ENCODE measurements around the gene ADH4. TPM values are rescaled to one million over a fixed set of nuclear protein-coding genes. Genes with fewer than 3 reads are reported as not detected.

ADH4 gene
- total RNA-seq, 1 experiment from 2014 or later = not detected

DNA sequence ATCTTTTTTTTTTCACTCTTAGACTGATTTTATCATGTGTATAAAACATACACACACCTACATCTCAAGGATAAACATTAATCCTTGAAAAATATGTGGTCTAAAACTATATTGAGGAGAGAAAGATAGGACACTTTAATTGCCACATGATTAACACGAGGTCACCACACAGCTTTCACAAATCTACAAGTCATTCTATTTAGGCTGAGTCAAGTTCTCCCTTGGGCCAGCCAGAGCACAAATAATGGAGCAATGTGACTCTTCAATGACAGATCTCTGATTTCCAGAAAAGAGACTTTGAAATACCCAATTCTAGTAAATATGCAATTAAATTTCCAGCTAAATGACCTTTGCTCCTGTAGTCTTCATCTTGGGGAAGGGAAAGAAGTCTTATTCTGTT, 12.9 kb upstream of the ADH4 start:
- no peak overlapping the region for H3K27ac ChIP-seq (ENCODE audit: low read depth, low read length, poor library complexity, severe bottlenecking)
- no peaks in the 10 kb centered on the region for H3K36me3 ChIP-seq (ENCODE audit: insufficient read depth, low read length, poor library complexity, severe bottlenecking)
- no peak overlapping the region for H3K4me3 ChIP-seq (ENCODE audit: low read depth, low read length, poor library complexity, severe bottlenecking)
- CTCF ChIA-PET = no interaction called here
- no peaks in the 10 kb centered on the region for H3K9me3 ChIP-seq (ENCODE audit: low read depth, low read length, poor library complexity, severe bottlenecking)
- TF ChIP-seq CTCF (conservative IDR thresholded peaks at IDR 0.05; ENCODE audit: low read depth, low read length) = no peak
- no peak for TF ChIP-seq EZH2 (IDR thresholded peaks at IDR 0.05; ENCODE audit: borderline replicate concordance, low read depth, low read length, poor library complexity, severe bottlenecking)
- no peaks in the 10 kb centered on the region for H3K4me1 ChIP-seq (ENCODE audit: insufficient read depth, low read length, poor library complexity, severe bottlenecking)
- POLR2A ChIA-PET (ENCODE audit: low non-redundant PET) = no interaction called here
- no peak for DNase-seq (ENCODE audit: low spot score)
- BruUV-seq (replicated peaks) = no TSS peak
- intact Hi-C loops (cut with micrococcal nuclease; ENCODE audit: unreplicated experiment) = no loop called here
- H3K27me3 ChIP-seq (replicated peaks; ENCODE audit: insufficient read depth, low read depth, low read length, poor library complexity) = no peaks in the 10 kb centered on the region

- H3K27ac ChIP-seq (ENCODE audit: low read depth, low read length, poor library complexity, severe bottlenecking) = no peak overlapping the region
- no peaks in the 10 kb centered on the region for H3K36me3 ChIP-seq (ENCODE audit: insufficient read depth, low read length, poor library complexity, severe bottlenecking)
- CTCF ChIA-PET = no interaction called here
- no peaks in the 10 kb centered on the region for H3K9me3 ChIP-seq (ENCODE audit: low read depth, low read length, poor library complexity, severe bottlenecking)
- TF ChIP-seq CTCF (conservative IDR thresholded peaks at IDR 0.05; ENCODE audit: low read depth, low read length) (no peak), EZH2 (IDR thresholded peaks at IDR 0.05; ENCODE audit: borderline replicate concordance, low read depth, low read length, poor library complexity, severe bottlenecking) (no peak)
- no TSS peak for BruUV-seq (replicated peaks)
- no peak for DNase-seq (ENCODE audit: low spot score)
- POLR2A ChIA-PET (ENCODE audit: low non-redundant PET) = no interaction called here
- H3K27me3 ChIP-seq (replicated peaks; ENCODE audit: insufficient read depth, low read depth, low read length, poor library complexity) = no peaks in the 10 kb centered on the region
- H3K4me3 ChIP-seq (ENCODE audit: low read depth, low read length, poor library complexity, severe bottlenecking) = no peak overlapping the region
- H3K4me1 ChIP-seq (ENCODE audit: insufficient read depth, low read length, poor library complexity, severe bottlenecking) = no peaks in the 10 kb centered on the region
- intact Hi-C loops (cut with micrococcal nuclease; ENCODE audit: unreplicated experiment) = no loop called here
These were observed 10.7 kb upstream of the ADH4 start for GRCh38 chr4:99154658-99155342.

DNA sequence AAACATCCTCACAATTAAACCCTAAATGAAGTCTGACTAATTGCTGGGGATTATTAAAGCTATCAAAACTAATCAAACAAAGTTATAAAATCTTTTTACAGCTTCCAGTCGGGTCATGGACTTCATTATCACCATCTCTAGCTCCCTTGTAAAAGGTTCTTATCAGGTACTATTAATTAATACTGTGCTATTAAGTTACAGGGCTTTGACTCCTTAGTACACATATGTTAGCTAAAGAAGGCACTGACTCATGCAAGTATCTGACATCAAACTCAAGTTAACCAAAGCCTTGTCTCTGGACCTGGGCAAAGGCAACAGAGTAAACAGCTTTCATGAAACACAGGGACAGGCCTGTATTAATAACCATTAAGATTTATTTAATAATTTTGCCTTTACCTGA, 7.9 kb upstream of the ADH4 start:
- TF ChIP-seq CTCF (conservative IDR thresholded peaks at IDR 0.05; ENCODE audit: low read depth, low read length) (no peak), EZH2 (IDR thresholded peaks at IDR 0.05; ENCODE audit: borderline replicate concordance, low read depth, low read length, poor library complexity, severe bottlenecking) (no peak)
- Histone ChIP-seq H3K36me3 (ENCODE audit: insufficient read depth, low read length, poor library complexity, severe bottlenecking) (no peaks in the 10 kb centered on the region), H3K4me1 (ENCODE audit: insufficient read depth, low read length, poor library complexity, severe bottlenecking) (no peaks in the 10 kb centered on the region), H3K9me3 (ENCODE audit: low read depth, low read length, poor library complexity, severe bottlenecking) (no peaks in the 10 kb centered on the region), H3K27me3 (replicated peaks; ENCODE audit: insufficient read depth, low read depth, low read length, poor library complexity) (no peaks in the 10 kb centered on the region), H3K27ac (ENCODE audit: low read depth, low read length, poor library complexity, severe bottlenecking) (no peak overlapping the region), H3K4me3 (ENCODE audit: low read depth, low read length, poor library complexity, severe bottlenecking) (no peak overlapping the region)
- ChIA-PET CTCF (no interaction called here), POLR2A (ENCODE audit: low non-redundant PET) (no interaction called here)
- no peak for DNase-seq (ENCODE audit: low spot score)
- BruUV-seq (replicated peaks) = no TSS peak
- intact Hi-C loops (cut with micrococcal nuclease; ENCODE audit: unreplicated experiment) = no loop called here

Measured in A673 (cell line).